Thyroid gland (tissue), 4 donors: Measurements from ENCODE around the gene CD160. TPM values are rescaled to one million over a fixed set of nuclear protein-coding genes. Genes with fewer than 3 reads are reported as not detected.

Experiments used
- DNase-seq, 2 donors: peaks; one replicate each; pipeline ENCODE4 v3.0.0-alpha.2; 2019
- H3K27ac ChIP-seq, 3 donors: fragments of 200-600 bp; sonication (generic); 1 replicate in 2 of 3; 2 replicates in 1 of 3; pipeline ENCODE4 v1.5.1; 2016 to 2019; ENCODE audit warnings: mild to moderate bottlenecking in 1 of 3, moderate library complexity in 1 of 3
- H3K27me3 ChIP-seq: fragments of 200-600 bp; sonication (generic); one replicate; pipeline ENCODE4 v1.5.1; 2019
- H3K36me3 ChIP-seq, 2 donors: fragments of 200-600 bp; sonication (generic); one replicate each; pipeline ENCODE4 v1.5.1; 2016 to 2019
- H3K4me1 ChIP-seq, 2 donors: fragments of 200-600 bp; sonication (generic); one replicate each; pipeline ENCODE4 v1.5.1; 2017 to 2019
- H3K4me3 ChIP-seq, 3 donors: fragments of 200-600 bp; sonication (generic); replicated peaks in 1 of 3; 1 replicate in 2 of 3; 2 replicates in 1 of 3; pipeline ENCODE4 v1.5.1; 2016; ENCODE audit warnings: mild to moderate bottlenecking in 1 of 3
- H3K9me3 ChIP-seq: fragments of 200-600 bp; sonication (generic); one replicate; pipeline ENCODE4 v1.5.1; 2017
- POLR2A ChIP-seq, 2 donors: fragments of 450-650 bp; IDR thresholded peaks; one replicate each; pipeline ENCODE4 v1.6.1; 2017; ENCODE audit warnings: antibody characterized with exemption in 2 of 2, mild to moderate bottlenecking in 2 of 2, moderate library complexity in 1 of 2
- WGBS, 2 donors: methylation state at CpG; one replicate each; pipeline ENCODE4 v1.1.5; 2017; 5-methylcytosine and 5-hydroxymethylcytosine counted together
- intact Hi-C: fragments of 100-400 bp; cut with DNase I; formaldehyde crosslinking; loops from one replicate; pipeline ENCODE4 v1.15.1; 2023
- total RNA-seq, 4 donors: library from RNA; depleted of rRNA; stranded (reverse); fragments of >200 nt; gene quantifications; one replicate each; pipeline ENCODE4 v1.2.3, GENCODE V29; 2016
- TF ChIP-seq, protein P1 (sequence below), 6 experiments: fragments of 200-600 bp in 3 of 6; fragments of 450-650 bp in 3 of 6; sonication (generic) in 3 of 6; IDR thresholded peaks; one replicate each; pipeline ENCODE4 v1.5.1; 2016 to 2019; ENCODE audit warnings: antibody characterized with exemption in 6 of 6, mild to moderate bottlenecking in 2 of 6, inconsistent platforms in 1 of 6, moderate library complexity in 1 of 6

Gene CD160
- total RNA-seq, 4 donors from 2014 or later: not detected

DNA sequence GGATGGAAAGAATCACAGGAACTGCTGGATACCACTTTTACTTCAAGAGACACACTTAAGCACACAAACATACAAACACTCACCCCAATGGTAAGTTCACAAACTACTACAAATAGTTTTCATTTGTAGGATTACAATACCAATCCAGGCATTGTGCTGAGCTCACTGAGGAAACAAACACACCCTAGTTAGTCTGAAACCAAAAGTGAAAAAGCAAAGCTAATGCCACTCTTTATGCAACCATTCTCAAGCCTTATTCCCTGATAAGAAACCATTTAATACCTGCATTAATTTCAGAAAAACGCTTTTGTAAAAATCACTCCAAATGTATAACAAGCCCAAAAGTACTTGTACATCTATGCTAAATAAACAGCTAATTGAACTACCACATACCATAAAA, 66.2 kb downstream of the CD160 start:
- Histone ChIP-seq H3K36me3 (peaks cover 0 to 5% of the 10 kb centered on the region in 2 donors), H3K27ac (peak overlapping the region in 2 of 3 donors; percentile 27 to 54), H3K4me3 (no peak overlapping the region), H3K4me1 (peaks cover 8 to 29% of the 10 kb centered on the region in 2 donors), H3K9me3 (no peaks in the 10 kb centered on the region), H3K27me3 (no peaks in the 10 kb centered on the region)
- no peak for DNase-seq
- intact Hi-C loops: no loop called here
- WGBS, 2 donors: 33 to 59% methylated on average over 1 of the region's 1 CpG
- no peak for TF ChIP-seq POLR2A (IDR thresholded peaks at IDR 0.05)
- TF ChIP-seq, protein P1, sequence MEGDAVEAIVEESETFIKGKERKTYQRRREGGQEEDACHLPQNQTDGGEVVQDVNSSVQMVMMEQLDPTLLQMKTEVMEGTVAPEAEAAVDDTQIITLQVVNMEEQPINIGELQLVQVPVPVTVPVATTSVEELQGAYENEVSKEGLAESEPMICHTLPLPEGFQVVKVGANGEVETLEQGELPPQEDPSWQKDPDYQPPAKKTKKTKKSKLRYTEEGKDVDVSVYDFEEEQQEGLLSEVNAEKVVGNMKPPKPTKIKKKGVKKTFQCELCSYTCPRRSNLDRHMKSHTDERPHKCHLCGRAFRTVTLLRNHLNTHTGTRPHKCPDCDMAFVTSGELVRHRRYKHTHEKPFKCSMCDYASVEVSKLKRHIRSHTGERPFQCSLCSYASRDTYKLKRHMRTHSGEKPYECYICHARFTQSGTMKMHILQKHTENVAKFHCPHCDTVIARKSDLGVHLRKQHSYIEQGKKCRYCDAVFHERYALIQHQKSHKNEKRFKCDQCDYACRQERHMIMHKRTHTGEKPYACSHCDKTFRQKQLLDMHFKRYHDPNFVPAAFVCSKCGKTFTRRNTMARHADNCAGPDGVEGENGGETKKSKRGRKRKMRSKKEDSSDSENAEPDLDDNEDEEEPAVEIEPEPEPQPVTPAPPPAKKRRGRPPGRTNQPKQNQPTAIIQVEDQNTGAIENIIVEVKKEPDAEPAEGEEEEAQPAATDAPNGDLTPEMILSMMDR (IDR thresholded peaks at IDR 0.05): no peak

DNA sequence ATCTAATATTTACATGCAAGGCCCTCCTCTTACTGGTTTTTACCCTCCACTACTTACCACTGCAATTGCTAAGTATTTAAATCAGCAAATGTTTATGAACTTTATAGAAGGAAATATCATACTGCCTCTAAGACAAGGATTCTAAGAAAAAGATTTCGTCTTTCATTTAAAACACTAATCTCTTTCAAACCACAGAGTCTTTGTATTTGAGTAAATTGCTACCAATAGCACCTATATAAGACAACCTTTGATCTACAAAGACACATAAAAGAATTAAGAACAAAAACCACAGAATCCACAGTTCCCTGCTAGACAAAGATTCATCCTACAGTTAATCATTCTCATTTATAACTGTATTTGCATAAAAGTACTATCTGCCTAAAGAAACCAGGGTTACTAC, 67.0 kb downstream of the CD160 start:
- intact Hi-C loops: no loop called here
- peaks cover 8 to 29% of the 10 kb centered on the region in 2 donors for H3K4me1 ChIP-seq
- WGBS, 2 donors: 0 to 72% methylated on average over 1 of the region's 1 CpG
- H3K9me3 ChIP-seq: no peaks in the 10 kb centered on the region
- H3K27ac ChIP-seq: peak overlapping the region in 2 of 3 donors; percentile 25 to 54
- no peaks in the 10 kb centered on the region for H3K27me3 ChIP-seq
- peaks cover 0 to 5% of the 10 kb centered on the region in 2 donors for H3K36me3 ChIP-seq
- no peak for DNase-seq
- TF ChIP-seq, protein P1 (IDR thresholded peaks at IDR 0.05): no peak
- no peak for TF ChIP-seq POLR2A (IDR thresholded peaks at IDR 0.05)
- H3K4me3 ChIP-seq: no peak overlapping the region

DNA sequence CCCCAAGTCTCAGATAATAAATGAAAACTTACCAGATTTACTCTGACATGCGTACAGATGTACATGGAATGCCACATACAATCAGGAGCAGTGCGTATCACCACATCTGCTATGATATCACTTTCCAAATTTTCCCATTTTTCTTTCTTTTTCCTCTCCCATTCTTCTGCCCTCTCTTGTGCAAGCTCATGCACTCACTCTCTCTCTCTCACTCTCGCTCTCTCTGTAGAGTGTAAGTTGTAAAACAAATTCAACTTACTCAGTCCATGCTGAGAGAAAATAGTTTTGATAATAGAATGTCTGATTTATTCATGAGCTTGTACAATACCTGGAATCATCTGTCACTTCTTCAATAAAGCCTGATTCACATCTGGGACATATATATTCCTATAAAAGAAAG, 69.3 kb downstream of the CD160 start:
- intact Hi-C loops: no loop called here
- Histone ChIP-seq H3K4me1 (peaks cover 8 to 18% of the 10 kb centered on the region in 2 donors), H3K27me3 (no peaks in the 10 kb centered on the region), H3K36me3 (peaks cover 0 to 5% of the 10 kb centered on the region in 2 donors), H3K9me3 (no peaks in the 10 kb centered on the region), H3K27ac (no peak overlapping the region), H3K4me3 (no peak overlapping the region)
- DNase-seq: no peak
- TF ChIP-seq, protein P1 (IDR thresholded peaks at IDR 0.05): no peak
- TF ChIP-seq POLR2A (IDR thresholded peaks at IDR 0.05): no peak
- 98 to 99% methylated on average over 3 of the region's 3 CpGs for WGBS, 2 donors

Other genes with a start within 250 kb of the CD160 start
- 10 to 100 TPM; 23.1 to 41.8 (median 32.7) TPM for gene GPR89A, start 111.5 kb upstream of the CD160 start, total RNA-seq
- gene PDZK1, start 12.1 kb upstream of the CD160 start, total RNA-seq: under 1 TPM in 3 of 4 donors, not detected in 1; 0.27 to 0.56 (median 0.29) TPM
- gene RNF115, start 104.6 kb downstream of the CD160 start, total RNA-seq: 10 to 100 TPM; 17.2 to 33.9 (median 25.4) TPM
- gene POLR3C, start 104.7 kb downstream of the CD160 start, total RNA-seq: 10 to 100 TPM; 28.0 to 36.5 (median 32.7) TPM
- gene NUDT17, start 126.1 kb downstream of the CD160 start, total RNA-seq: 1 to 10 TPM; 2.4 to 4.6 (median 3.4) TPM
- 10 to 100 TPM; 16.9 to 22.8 (median 20.3) TPM for gene PIAS3, start 139.6 kb downstream of the CD160 start, total RNA-seq
- 1 to 10 TPM in 3 of 4 donors, under 1 TPM in 1; 0.58 to 3.8 (median 1.7) TPM for gene ANKRD35, start 166.4 kb downstream of the CD160 start, total RNA-seq
- gene ITGA10, start 190.6 kb downstream of the CD160 start, total RNA-seq: 1 to 10 TPM; 3.0 to 7.3 (median 5.0) TPM
- 10 to 100 TPM; 30.6 to 42.1 (median 37.3) TPM for gene PEX11B, start 199.2 kb downstream of the CD160 start, total RNA-seq
- gene RBM8A, start 208.0 kb downstream of the CD160 start, total RNA-seq: 100 to 1,000 TPM; 108 to 143 (median 124) TPM
- 10 to 100 TPM; 18.7 to 26.9 (median 20.3) TPM for gene LIX1L, start 238.5 kb downstream of the CD160 start, total RNA-seq
- 1 to 10 TPM in 2 of 4 donors, under 1 TPM in 2; 0.13 to 2.0 (median 0.97) TPM for gene ANKRD34A, start 245.1 kb downstream of the CD160 start, total RNA-seq
- 10 to 100 TPM; 12.5 to 36.4 (median 22.7) TPM for gene POLR3GL, start 245.2 kb downstream of the CD160 start, total RNA-seq